GM12873 (cell line): ENCODE data around the gene MYLK.

ENCODE experiments used
- CTCF ChIP-seq: IDR thresholded peaks from 2 replicates; pipeline ENCODE4 v1.5.1; 2012; ENCODE audit warnings: low read depth, mild to moderate bottlenecking, moderate library complexity, low read length, control low read depth; ENCODE audit not compliant: insufficient read depth; ENCODE audit errors: missing control alignments

The MYLK gene

DNA sequence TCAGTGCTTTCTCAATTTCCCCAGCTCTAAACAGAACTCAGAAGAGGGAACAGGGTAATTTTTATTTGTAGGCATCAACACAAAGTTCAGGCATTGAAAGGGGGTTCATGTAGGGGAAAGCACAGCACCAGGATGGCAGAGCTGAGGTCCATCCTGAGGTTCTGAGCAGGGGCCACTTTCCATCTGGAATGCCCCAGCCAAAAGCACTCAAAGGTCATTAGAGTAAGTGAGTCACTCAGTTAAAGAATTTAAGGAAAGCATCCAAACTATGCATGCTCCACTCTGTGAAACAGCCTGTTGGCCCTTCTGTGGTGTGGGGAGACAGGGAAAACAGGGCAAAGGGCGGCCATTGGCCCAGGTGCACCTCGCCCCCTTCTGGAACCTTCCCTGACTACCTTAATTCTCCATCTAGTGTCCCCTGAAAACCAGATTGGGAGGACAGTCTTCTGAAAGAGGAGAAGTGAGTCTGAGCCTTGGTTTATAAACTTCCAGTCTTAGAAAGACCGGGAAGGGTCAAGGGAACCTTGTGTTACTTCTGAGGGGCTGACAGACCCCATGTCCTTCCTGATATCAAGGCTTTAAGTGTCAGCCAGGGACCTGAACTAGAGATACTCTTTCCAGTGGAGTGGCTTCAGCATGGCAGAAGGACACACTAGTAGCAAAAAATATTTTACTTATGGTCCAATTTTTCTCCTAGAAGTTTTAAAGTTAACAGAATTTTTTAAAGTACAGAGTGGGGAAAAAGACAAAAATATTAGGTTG lies 133.3 kb downstream of the MYLK start:
- no peak for TF ChIP-seq CTCF

- no peak for TF ChIP-seq CTCF
Measured at GRCh38 chr3:123750209-123750608, 133.9 kb downstream of the MYLK start.

- no peak for TF ChIP-seq CTCF
Measured at GRCh38 chr3:123749711-123750110, 134.4 kb downstream of the MYLK start.

DNA sequence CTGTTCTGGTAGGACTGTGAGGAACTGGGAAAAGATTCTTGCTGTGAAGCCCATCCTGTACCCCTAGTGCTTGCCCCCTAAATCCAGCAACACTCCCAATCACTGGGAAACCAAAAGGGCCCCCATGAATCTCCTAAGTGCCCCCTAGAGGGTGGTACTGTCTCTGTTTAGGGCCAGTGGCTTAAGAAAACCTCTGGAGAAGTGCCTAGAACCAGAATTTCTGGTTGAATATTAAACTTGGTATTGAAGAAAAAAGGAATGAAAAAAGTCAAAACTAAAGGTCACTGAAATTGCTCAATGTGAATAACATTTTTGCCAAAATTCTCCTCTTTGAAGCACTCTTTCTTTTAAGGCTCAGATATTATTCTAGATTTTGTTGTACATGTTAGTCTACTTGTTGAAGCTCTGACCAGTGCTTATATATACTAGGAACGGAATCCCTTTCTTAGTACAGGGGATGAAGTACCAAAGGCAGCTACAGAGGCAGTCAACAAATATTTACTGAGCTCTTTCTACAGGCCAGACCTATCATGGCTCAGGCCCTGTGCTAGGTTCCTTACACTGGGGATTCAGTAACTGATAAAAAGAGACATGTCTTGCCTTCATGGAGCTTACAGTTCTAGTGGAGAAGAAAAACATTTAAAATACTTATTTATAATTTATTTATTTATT lies 138.8 kb downstream of the MYLK start:
- TF ChIP-seq CTCF: no peak

DNA sequence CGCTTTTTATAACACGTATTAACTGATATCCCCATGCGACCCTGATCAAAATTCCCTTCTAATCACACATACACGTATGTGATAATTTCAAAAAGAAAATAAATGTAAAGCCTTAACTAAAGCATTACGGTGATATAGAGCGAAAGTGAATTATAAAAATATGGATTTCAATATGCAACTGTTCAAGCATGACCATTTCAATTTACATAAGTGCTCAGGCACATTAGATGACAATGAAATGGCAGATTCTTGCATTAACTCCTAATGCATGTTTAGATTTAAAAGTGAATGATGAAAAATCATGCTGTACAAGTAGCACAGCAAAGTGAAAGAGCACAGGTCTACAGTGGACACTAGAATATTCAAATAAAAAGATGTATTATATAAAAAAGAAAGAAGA lies 140.1 kb downstream of the MYLK start:
- TF ChIP-seq CTCF: no peak

DNA sequence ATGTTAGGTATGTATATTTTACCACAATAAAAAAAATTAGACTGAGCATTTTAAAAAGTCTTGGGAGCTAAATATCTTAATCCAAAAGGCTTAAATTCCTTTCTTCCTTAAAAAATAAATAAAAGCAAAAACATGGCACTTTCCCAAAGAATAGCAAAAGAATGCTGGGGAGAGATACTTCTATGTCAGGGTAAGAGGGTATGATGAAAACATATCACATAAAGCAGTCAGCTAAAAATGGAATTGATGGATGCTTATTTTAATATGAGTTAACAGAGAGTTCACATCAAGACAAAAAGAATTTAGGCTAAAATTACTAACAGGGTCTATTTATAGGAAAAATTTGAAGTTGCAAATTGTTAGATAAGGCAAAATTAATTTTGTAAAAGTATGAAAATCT lies 141.0 kb downstream of the MYLK start:
- no peak for TF ChIP-seq CTCF

DNA sequence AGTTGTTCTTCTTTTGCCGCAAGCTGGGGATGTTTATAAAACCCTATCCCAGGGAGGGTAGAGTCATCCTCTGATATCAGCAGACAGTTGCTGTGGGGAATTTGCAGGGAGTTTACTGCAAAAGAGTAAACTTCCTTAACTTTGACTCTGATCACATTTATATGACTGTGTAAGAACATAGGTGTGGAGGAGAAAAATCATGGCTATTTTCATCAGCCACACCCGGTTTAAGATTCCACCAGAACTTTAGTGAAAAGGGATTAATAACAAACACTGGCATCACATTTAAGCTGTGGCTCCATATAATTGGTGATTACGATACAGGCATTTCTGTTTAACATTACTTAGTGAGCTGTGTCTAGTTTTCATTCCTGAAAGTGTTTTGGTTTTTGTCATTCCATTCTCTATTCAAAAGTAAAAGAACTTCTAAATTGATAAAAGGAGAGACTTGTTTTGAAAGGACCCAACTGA lies 143.1 kb downstream of the MYLK start:
- TF ChIP-seq CTCF: no peak
